GM18519 (cell line): ENCODE results near the gene MTAP.
"Not testable (repeated sequence)": the region's sequence is repeated elsewhere in the genome, so short reads cannot be mapped to it uniquely, and the experiment has no call there.

Experiments
- ATAC-seq: cut with Tn5 transposase; IDR thresholded peaks from one replicate; pipeline ENCODE4 v1.9.1; 2021; ENCODE audit warnings: mild to moderate bottlenecking, moderate library complexity; ENCODE audit not compliant: unreplicated experiment, low FRiP score

Gene MTAP

GRCh38 chr9:21904371-21904770, 101.9 kb downstream of the MTAP start:
- no peak for ATAC-seq

DNA sequence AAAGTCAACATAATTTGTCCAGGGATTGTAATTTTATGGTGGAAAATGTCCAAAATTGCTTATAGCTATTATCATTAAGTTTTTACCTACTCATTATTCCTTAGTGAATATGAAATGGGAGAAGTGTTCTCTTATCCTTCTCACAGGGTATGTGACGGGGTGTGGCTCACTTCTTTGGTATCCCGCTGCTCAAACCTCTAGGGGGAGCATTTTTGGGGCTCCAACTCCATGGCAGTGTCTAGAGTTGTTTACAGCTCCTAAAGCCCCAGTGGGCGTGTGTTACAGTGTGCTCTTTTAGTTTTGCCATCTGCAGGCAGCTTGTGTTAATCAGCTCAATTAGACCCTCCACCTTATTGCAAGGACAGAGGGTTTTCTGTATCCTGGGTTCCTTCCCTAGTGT, 102.3 kb downstream of the MTAP start:
- ATAC-seq: no peak

DNA sequence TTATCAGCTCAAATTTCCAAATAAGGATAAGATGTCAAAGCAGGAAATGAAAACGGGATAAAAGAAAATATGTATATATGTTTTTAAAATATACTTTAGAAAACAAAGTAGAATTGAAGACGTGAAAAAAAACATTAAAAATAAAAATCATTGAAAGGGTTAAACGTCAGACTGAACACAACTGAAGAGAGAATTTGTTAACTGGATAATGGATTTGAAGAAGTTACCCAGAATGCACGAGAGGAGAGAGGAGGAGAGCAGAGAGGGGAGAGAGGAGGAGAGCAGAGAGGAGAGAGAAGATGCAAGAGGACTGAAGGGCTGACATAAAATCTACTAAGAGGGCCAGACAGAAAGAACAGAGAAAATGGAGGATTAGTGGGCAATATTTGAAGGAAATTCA, 103.8 kb downstream of the MTAP start:
- ATAC-seq: no peak

DNA sequence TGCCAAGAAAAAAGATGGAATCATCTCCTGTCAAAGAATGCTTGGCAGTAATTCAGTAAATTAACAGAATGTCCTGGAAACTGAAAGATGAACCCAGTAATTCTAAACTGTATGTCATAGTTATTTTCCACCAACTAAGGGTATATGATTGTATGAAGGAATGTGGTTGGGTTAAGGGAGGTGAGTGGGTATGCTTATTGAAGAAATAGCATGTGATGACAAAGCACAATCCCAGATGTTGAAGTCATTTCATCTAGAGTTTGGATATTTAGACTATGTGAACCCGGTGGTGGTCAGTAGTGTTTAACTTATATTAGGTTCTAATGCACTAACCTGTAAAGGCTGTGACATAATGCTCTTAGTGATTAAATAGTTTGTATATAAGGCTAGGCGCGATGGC, 104.4 kb downstream of the MTAP start:
- ATAC-seq: no peak

DNA sequence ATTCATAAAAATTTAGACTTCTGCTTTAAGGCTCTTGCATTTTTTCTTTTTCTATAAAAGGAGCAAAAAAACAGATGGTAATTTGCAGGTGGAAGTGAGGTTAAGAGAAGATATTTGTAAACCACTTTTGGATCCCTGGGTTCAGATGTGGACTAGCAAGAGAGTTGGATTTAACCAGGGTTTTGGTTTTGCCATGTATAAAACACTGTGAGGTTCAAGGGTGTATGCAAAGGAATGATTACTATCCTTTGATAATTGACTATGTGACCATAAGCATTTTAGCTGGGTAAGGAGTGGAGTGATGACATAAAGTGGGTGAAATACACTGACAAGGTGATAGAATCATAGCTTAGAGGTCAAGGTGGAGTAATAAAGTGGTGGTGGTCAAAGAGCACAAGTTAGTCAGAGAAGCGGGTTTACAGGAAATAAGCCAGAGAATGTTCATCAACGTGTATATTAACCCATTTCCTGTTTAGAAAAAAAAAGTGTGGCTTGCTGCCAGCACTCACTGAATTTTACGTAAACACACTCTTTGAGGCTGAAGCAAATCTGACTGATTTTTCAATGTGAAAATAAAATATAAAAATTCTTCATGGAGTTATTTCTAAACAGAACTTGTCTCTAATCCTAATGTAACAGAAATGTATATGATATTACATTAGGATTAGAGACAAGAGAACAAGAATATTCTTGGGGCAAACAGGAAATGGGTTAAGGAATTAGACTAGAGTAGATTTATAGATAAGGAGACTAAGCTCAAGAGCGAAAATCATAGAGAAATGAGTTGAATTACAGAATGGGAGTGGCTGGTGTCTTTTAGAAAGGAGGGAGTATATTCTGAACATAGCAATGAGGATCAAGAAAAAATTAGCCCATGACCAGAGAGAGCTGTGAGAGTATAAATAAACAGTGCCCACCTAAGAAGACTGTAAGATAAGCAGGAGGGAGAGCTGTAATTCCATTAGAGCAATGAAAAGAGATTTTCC, 117.2 kb downstream of the MTAP start:
- peak; percentile 80 for ATAC-seq

- no peak for ATAC-seq
Measured at GRCh38 chr9:21923694-21924093, 121.3 kb downstream of the MTAP start.

- no peak for ATAC-seq
Measured at GRCh38 chr9:21927752-21928151, 125.3 kb downstream of the MTAP start.

DNA sequence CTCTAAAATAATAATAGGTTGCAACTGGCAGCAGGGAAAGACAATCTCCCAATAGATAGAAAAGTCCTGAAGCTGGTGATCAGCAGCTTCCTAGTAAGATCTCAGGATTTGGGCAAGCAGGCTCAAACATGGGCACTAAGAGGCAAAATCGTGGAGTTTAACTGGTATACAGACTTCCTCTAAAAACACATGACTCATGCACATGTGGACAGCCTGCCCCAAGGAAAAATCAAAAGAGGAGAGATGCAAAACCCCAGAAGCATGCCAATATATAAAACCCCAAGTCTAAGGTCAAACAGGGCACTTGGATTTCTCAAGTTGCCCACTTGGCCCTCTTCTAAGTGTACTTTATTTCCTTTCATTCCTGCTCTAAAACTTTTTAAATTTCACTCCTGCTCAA, 129.0 kb downstream of the MTAP start:
- no peak for ATAC-seq

DNA sequence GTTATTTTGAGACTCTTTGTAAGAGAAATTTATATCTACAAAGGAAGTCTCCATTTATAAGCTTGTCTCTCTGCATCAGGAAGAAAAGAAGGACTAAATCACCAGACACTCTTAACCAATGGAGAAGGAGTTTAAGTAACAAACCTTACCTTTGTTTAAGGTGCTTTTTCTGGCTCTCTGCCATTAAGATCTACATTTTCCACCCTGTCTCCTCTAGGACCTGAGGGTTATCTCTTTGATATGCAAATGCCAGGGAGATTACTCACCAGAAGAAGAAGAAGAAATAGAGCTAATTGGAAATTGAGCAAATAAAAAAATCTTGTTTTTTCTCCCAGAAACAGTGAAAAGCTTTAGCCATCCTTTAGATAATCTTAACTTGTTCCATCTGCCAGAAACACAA, 130.8 kb downstream of the MTAP start:
- ATAC-seq: no peak

DNA sequence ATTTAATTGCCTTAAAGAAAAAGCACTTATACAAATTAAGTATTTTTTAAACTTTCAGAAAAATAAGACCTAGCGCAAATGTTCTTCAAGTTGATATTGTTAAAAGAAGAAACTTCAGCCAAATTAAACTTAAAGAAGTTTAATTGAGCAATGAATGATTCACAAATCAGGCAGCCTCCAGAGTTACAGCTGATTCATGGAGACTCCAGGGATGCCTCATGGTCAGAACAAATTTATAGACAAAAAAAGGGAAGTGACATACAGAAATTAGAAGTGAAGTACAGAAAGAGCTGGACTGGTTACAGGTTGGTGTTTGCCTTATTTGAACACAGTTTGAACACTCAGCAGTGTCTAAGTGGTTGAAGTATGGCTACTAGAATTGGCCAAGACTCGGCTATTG, 131.4 kb downstream of the MTAP start:
- no peak for ATAC-seq

DNA sequence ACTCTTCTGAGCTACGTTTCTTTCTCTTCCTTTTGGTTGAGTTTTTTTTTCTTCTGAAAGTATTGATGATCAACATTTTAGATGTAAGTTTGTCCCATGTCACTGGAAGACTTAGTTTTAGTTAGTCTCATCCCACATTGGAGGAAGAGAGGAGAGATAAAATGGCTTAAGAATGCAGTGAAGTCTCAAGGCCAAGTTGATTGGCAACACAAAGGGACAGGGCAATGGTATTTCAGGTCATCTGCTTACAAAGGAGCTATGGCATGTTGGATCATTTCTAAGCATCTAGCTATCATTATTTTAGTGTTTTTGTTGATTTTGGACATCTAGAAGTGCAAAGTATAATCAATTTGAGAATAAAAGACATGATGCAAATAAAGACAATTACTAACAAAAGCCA, 133.2 kb downstream of the MTAP start:
- no peak for ATAC-seq

DNA sequence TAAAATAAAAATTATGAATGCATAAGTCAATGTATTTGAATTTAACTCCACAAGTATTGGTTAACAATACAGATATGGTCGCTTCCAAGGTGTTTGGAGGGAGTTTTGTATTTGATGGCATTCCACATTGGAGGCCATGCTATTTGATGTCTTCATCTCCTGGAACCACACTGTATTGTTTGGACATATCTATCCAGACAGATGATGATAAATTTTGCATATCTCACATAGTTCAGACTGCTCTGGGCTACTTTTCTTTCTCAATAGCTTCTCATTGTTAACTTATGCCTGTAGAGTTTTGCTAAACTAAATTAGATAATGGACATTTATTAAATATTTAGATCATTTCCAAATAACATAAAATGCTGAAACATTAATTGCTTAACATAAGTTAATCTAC, 133.7 kb downstream of the MTAP start:
- ATAC-seq: no peak

GRCh38 chr9:21941337-21941995, 139.0 kb downstream of the MTAP start:
- ATAC-seq: no peak

DNA sequence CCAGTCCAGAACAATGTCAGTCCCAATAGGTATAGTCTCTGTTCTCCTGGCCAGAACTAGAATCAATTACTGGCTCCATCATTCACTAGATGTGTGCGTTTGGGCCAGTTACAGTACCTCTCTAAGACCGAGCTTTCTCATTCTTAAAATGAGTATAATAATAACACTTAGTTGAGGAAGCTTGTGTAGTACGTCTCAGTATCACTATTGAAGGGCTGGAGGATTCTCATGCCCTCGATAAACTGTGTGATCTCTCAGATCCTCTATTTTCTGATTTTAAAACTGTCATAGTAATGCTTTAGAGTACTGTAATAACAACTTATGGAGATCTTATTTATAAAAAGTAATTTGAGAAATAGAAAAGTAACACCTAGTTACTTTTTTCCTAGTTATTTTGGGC, 141.0 kb downstream of the MTAP start:
- no peak for ATAC-seq

- no peak for ATAC-seq
Measured at GRCh38 chr9:21945606-21946005, 143.2 kb downstream of the MTAP start.

DNA sequence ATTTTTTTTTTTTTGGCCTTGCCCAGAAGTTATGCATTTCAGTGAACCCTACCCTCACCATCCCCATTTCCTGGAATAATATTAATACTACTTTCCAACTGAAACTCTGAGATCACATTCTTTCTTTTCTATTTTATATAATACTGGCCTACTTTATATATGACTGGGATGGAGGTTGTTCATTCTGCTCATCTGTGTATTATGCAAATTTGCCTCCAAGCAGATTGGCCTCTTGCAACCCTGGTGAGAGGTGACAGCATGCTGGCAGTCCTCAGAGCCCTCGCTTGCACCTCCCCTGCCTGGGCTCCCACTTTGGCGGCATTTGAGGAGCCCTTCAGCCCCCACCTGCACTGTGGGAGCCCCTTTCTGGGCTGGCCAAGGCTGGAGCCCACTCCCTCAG, 156.4 kb downstream of the MTAP start:
- no peak for ATAC-seq

DNA sequence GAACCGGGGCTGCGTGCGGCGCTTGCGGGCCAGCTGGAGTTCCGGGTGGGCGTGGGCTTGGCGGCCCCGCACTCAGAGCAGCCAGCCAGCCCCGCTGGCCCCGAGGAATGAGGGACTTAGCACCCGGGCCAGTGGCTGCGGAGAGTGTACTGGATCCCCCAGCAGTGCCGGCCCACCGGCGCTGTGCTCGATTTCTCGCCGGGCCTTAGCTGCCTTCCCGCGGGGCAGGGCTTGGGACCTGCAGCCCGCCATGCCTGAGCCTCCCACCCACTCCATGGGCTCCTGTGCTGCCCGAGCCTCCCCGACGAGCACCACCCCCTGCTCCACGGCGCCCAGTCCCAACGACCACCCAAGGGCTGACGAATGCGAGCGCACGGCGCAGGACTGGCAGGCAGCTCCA, 156.8 kb downstream of the MTAP start:
- ATAC-seq: not testable (repeated sequence)

GRCh38 chr9:21961569-21961968, 159.1 kb downstream of the MTAP start:
- no peak for ATAC-seq

- peak; percentile 42 for ATAC-seq
Measured at GRCh38 chr9:21964925-21965385, 162.5 kb downstream of the MTAP start.

DNA sequence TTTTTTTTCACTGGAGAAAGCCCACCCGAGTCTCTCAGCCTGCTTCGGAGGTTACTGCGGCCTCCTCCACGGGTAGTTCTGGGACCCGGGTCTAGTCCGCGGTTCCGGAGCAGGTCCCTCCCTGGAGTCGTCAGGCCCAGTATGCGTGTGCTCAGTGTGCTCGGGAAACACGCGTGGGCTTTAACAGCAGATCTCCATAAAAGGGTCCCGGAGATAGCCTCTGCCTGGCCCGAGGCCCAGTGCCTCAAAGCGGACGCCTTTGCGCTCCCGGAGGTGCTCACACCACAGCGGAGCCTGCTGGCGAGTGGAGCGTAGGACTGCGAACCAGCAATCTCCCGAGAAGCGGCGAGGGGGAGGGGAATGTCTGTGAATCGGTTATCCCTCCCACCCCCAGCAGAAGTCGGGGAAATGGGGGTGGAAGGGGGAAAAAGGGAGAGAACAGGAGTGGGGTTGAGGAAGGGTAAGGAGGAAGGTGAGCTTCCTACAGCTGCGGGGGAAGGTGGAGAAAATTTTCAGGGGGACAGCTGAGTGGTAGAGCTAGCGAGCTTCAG, 163.0 kb downstream of the MTAP start:
- peak; percentile 75 for ATAC-seq

GRCh38 chr9:21966140-21966851, 163.9 kb downstream of the MTAP start:
- no peak for ATAC-seq
